ENCODE data around the gene FHIT. TPM values are rescaled to one million over a fixed set of nuclear protein-coding genes. Genes with fewer than 3 reads are reported as not detected.

FHIT gene
- total RNA-seq, 1 donor from 2014 or later = 11.7 TPM

- H3K9me3 Mint-ChIP-seq = no peaks in the 10 kb centered on the region
- H3K4me1 Mint-ChIP-seq (ENCODE audit: unreplicated experiment) = peaks cover 14% of the 10 kb centered on the region
- H3K27ac Mint-ChIP-seq = no peak overlapping the region
- H3K27me3 Mint-ChIP-seq = no peaks in the 10 kb centered on the region
- no peak overlapping the region for H3K4me3 Mint-ChIP-seq
- no peaks in the 10 kb centered on the region for H3K36me3 Mint-ChIP-seq
- no peak for TF ChIP-seq CTCF (conservative IDR thresholded peaks at IDR 0.05)
- no peak for DNase-seq (ENCODE audit: extremely low spot score, unreplicated experiment)
Measured at GRCh38 chr3:60737633-60738399, 513.4 kb downstream of the FHIT start.

- TF ChIP-seq CTCF (conservative IDR thresholded peaks at IDR 0.05) = no peak
- Mint-ChIP-seq H3K27ac (no peak overlapping the region), H3K36me3 (peaks cover 4% of the 10 kb centered on the region), H3K27me3 (no peaks in the 10 kb centered on the region), H3K4me3 (no peak overlapping the region), H3K9me3 (peaks cover 11% of the 10 kb centered on the region), H3K4me1 (ENCODE audit: unreplicated experiment) (peaks cover 5% of the 10 kb centered on the region)
- DNase-seq (ENCODE audit: extremely low spot score, unreplicated experiment) = no peak
Measured at GRCh38 chr3:60730371-60730770, 520.9 kb downstream of the FHIT start.

- TF ChIP-seq CTCF (conservative IDR thresholded peaks at IDR 0.05) = no peak
- no peak overlapping the region for H3K27ac Mint-ChIP-seq
- H3K4me3 Mint-ChIP-seq = no peak overlapping the region
- no peak for DNase-seq (ENCODE audit: extremely low spot score, unreplicated experiment)
- no peaks in the 10 kb centered on the region for H3K27me3 Mint-ChIP-seq
- peaks cover 5% of the 10 kb centered on the region for H3K4me1 Mint-ChIP-seq (ENCODE audit: unreplicated experiment)
- H3K36me3 Mint-ChIP-seq = peaks cover 4% of the 10 kb centered on the region
- H3K9me3 Mint-ChIP-seq = peaks cover 11% of the 10 kb centered on the region
Measured at GRCh38 chr3:60729056-60729455, 522.2 kb downstream of the FHIT start.

GRCh38 chr3:60728006-60728405 lies 523.2 kb downstream of the FHIT start:
- DNase-seq (ENCODE audit: extremely low spot score, unreplicated experiment) = no peak
- no peak for TF ChIP-seq CTCF (conservative IDR thresholded peaks at IDR 0.05)
- peaks cover 5% of the 10 kb centered on the region for H3K4me1 Mint-ChIP-seq (ENCODE audit: unreplicated experiment)
- H3K27ac Mint-ChIP-seq = no peak overlapping the region
- peak overlapping the region; percentile 35 for H3K4me3 Mint-ChIP-seq
- H3K9me3 Mint-ChIP-seq = peaks cover 16% of the 10 kb centered on the region
- H3K27me3 Mint-ChIP-seq = no peaks in the 10 kb centered on the region
- H3K36me3 Mint-ChIP-seq = peaks cover 4% of the 10 kb centered on the region

- no peak for DNase-seq (ENCODE audit: extremely low spot score, unreplicated experiment)
- peaks cover 9% of the 10 kb centered on the region for H3K9me3 Mint-ChIP-seq
- no peak overlapping the region for H3K27ac Mint-ChIP-seq
- no peak for TF ChIP-seq CTCF (conservative IDR thresholded peaks at IDR 0.05)
- H3K4me1 Mint-ChIP-seq (ENCODE audit: unreplicated experiment) = no peaks in the 10 kb centered on the region
- H3K27me3 Mint-ChIP-seq = no peaks in the 10 kb centered on the region
- H3K36me3 Mint-ChIP-seq = peaks cover 5% of the 10 kb centered on the region
- H3K4me3 Mint-ChIP-seq = no peak overlapping the region
Measured at GRCh38 chr3:60720736-60721135, 530.5 kb downstream of the FHIT start.
